Lower leg skin (tissue), 4 donors: Measurements from ENCODE around the gene TMEM234. TPM values are rescaled to one million over a fixed set of nuclear protein-coding genes. Genes with fewer than 3 reads are reported as not detected.

Source experiments
- DNase-seq, 2 donors: peaks; one replicate each; pipeline ENCODE4 v3.0.0-alpha.2; 2019; ENCODE audit warnings: low spot score in 2 of 2
- H3K4me3 ChIP-seq: fragments of 200-600 bp; sonication (generic); 2 replicates; pipeline ENCODE4 v1.5.1; 2017; ENCODE audit warnings: mild to moderate bottlenecking, low read depth; ENCODE audit not compliant: poor library complexity, severe bottlenecking
- CTCF ChIP-seq, 3 donors: fragments of 450-650 bp; IDR thresholded peaks; one replicate each; pipeline ENCODE4 v1.5.1; 2016; ENCODE audit warnings: antibody characterized with exemption in 3 of 3, mild to moderate bottlenecking in 3 of 3, moderate library complexity in 2 of 3
- POLR2A ChIP-seq, 2 donors: fragments of 450-650 bp; IDR thresholded peaks; one replicate each; pipeline ENCODE4 v1.6.1; 2016 to 2017; ENCODE audit warnings: antibody characterized with exemption in 2 of 2, mild to moderate bottlenecking in 1 of 2, moderate library complexity in 1 of 2
- WGBS, 2 donors: methylation state at CpG; one replicate each; pipeline ENCODE4 v1.1.5; 2018; 5-methylcytosine and 5-hydroxymethylcytosine counted together
- intact Hi-C: fragments of 100-400 bp; cut with DNase I; formaldehyde crosslinking; loops from one replicate; pipeline ENCODE4 v1.15.0; 2023; ENCODE audit warnings: low total_unique reads
- total RNA-seq, 4 donors: library from RNA; depleted of rRNA; stranded (reverse); fragments of >200 nt; gene quantifications; one replicate each; pipeline ENCODE4 v1.1.0, GENCODE V29; 2016

The TMEM234 gene
- total RNA-seq, 4 donors from 2014 or later, result 2.7 to 14.8 (median 9.0) TPM

DNA sequence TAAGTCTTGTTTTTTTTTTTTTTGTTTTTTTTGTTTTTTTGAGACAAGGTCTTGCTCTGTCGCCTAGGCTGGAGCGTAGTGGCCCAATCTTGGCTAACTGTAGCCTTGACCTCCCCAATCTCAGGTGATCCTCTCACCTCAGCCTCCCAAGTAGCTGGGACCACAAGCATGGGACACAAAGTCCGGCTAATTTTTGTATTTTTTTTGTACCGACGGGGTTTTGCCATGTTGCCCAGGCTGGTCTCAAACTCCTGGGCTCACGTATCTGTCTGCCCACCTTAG lies 35.0 kb upstream of the TMEM234 start:
- intact Hi-C loops, result no loop called here
- DNase-seq, result no peak
- WGBS, 2 donors, result 87 to 88% methylated on average over 6 of the region's 6 CpGs
- no peak for TF ChIP-seq POLR2A (IDR thresholded peaks at IDR 0.05)
- TF ChIP-seq CTCF (IDR thresholded peaks at IDR 0.05), result no peak
- H3K4me3 ChIP-seq, result no peak overlapping the region

GRCh38 chr1:32256473-32257226 lies 34.5 kb upstream of the TMEM234 start:
- 72 to 81% methylated on average over 9 of the region's 9 CpGs for WGBS, 2 donors
- DNase-seq, result no peak
- TF ChIP-seq CTCF (IDR thresholded peaks at IDR 0.05), result no peak
- no peak for TF ChIP-seq POLR2A (IDR thresholded peaks at IDR 0.05)
- no peak overlapping the region for H3K4me3 ChIP-seq
- intact Hi-C loops, result no loop called here

DNA sequence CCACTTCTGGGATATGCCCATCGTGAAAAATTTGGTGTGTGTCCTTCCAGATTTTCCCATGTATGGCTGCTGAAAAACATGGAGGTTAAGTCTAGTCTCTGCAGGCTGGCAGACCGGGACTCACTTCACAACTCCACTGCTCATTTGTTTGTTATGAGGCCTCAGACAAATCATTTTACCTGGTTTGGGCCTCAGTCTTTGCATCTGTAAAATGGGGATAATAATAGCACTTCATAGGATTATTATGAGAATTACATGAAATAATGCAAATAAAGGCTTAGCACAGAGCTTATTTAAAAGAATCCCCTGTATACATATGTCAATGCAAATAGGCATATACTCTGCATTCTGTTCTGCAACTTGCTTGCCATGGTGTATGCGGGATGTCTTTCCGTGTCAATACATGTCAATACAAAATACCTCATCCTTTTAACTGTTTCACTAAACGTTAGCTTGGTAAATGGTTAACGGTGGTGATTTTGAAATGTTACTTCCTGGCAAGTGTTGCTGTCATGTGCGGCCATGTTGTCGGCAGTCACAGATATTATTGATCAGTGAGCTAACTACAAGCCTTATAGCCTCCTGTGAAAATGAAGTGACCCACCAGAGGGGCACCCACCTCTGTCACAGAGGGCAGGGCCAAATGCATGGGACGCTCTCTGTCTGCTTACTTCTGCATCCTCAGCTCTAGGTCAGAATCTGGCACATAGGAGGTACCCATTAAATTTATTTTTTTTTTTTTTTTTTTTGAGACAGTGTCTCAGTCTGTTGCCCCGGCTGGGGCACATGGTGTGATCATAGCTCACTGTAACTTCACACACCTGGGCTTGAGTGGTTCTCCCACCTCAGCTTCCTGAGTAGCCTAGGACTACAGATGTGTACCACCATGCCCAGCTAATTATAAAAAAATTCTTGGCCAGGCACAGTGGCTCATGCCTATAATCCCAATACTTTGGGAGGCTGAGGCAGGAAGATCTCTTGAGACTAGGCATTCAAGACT lies 33.2 kb upstream of the TMEM234 start:
- intact Hi-C loops, result no loop called here
- no peak for DNase-seq
- TF ChIP-seq CTCF (IDR thresholded peaks at IDR 0.05) (no peak), POLR2A (IDR thresholded peaks at IDR 0.05) (no peak)
- 77 to 87% methylated on average over 10 of the region's 10 CpGs for WGBS, 2 donors
- H3K4me3 ChIP-seq, result no peak overlapping the region

DNA sequence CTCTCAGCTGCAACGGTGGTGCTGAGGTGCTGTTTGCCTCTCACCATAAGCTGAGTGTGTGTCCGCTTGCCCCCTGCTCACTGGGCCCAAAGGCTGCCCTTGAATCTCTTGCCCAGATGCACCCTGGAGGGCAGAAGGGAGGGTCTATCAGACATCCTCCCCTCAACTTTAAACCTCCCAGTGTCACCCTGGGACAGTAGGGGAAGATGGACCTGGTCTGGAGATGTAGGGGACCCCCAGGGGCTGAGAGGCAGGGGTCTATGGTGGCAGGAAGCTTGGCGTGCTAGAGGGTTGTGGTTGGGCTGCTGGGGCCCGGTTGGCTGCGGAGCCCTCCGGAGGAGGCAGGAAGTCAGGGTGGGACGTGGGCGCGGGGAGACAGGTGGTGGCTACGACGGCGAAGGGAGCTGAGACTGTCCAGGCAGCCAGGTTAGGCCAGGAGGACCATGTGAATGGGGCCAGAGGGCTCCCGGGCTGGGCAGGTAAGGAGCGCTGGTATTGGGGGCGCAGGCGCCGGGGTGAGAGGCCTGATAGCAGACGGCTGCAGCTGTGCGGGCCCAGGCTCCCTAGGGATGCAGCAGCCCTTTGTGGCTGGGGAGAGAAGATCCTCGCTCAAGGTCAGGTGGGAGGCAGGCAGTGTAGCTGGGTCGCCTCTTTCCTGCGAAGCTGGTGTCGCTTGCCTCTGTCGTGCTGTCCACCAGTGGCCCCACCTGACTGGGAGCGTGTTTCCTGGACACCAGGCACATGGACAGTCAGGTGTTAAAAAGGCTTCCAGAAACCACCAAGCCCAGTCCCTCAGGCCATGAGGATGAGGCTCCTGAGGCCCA lies 29.0 kb upstream of the TMEM234 start, which contains the start of gene LCK:
LCK (plus strand) TSS at position 373 of the 824 bp plus-strand sequence. CDS start 23,065 bp downstream, outside the sequence.
- no peak for DNase-seq
- no peak within 1 kb of the TSS for H3K4me3 ChIP-seq
- 89% methylated on average over 25 of the region's 25 CpGs for WGBS, 2 donors
- TF ChIP-seq POLR2A (IDR thresholded peaks at IDR 0.05), result no peak
- no peak for TF ChIP-seq CTCF (IDR thresholded peaks at IDR 0.05)
- intact Hi-C loops, result no loop called here

- DNase-seq, result peak in 1 of 2 donors; percentile 40
- intact Hi-C loops, result no loop called here
- WGBS, 2 donors, result 67 to 75% methylated on average over 8 to 9 of the region's 9 CpGs
- TF ChIP-seq POLR2A (IDR thresholded peaks at IDR 0.05) (no peak), CTCF (IDR thresholded peaks at IDR 0.05) (no peak)
- no peak overlapping the region for H3K4me3 ChIP-seq
Measured at GRCh38 chr1:32249831-32250525, 27.8 kb upstream of the TMEM234 start.
